Activated T-cell treated with anti-CD3 and anti-CD28 coated beads for 24 hours (primary cell): ENCODE data around the gene ARHGAP28.
"Not testable (repeated sequence)": the region's sequence is repeated elsewhere in the genome, so short reads cannot be mapped to it uniquely, and the experiment has no call there.

Experiments
- DNase-seq: peaks from one replicate; pipeline ENCODE4 v3.0.0-alpha.2; 2020; ENCODE audit warnings: low read depth

ARHGAP28 gene

GRCh38 chr18:6816154-6816553 lies 86.6 kb downstream of the ARHGAP28 start:
- no peak for DNase-seq

GRCh38 chr18:6819332-6819731 lies 89.8 kb downstream of the ARHGAP28 start:
- DNase-seq, result no peak

- no peak for DNase-seq
Measured at GRCh38 chr18:6820314-6820713, 90.8 kb downstream of the ARHGAP28 start.

GRCh38 chr18:6821356-6821755 lies 91.8 kb downstream of the ARHGAP28 start:
- no peak for DNase-seq

- not testable (repeated sequence) for DNase-seq
Measured at GRCh38 chr18:6827161-6827560, 97.6 kb downstream of the ARHGAP28 start.

GRCh38 chr18:6827566-6827965 lies 98.0 kb downstream of the ARHGAP28 start:
- DNase-seq, result not testable (repeated sequence)

- no peak for DNase-seq
Measured at GRCh38 chr18:6830916-6831315, 101.4 kb downstream of the ARHGAP28 start.

GRCh38 chr18:6835345-6835744 lies 105.8 kb downstream of the ARHGAP28 start:
- no peak for DNase-seq

GRCh38 chr18:6836331-6836730 lies 106.8 kb downstream of the ARHGAP28 start:
- DNase-seq, result no peak

GRCh38 chr18:6837904-6838303 lies 108.4 kb downstream of the ARHGAP28 start:
- no peak for DNase-seq

GRCh38 chr18:6842081-6842480 lies 112.6 kb downstream of the ARHGAP28 start:
- DNase-seq, result no peak

- no peak for DNase-seq
Measured at GRCh38 chr18:6843308-6843707, 113.8 kb downstream of the ARHGAP28 start.

GRCh38 chr18:6845521-6845920 lies 116.0 kb downstream of the ARHGAP28 start:
- not testable (repeated sequence) for DNase-seq

GRCh38 chr18:6850396-6850795 lies 120.9 kb downstream of the ARHGAP28 start:
- DNase-seq, result no peak

- no peak for DNase-seq
Measured at GRCh38 chr18:6851480-6851879, 122.0 kb downstream of the ARHGAP28 start.

GRCh38 chr18:6854811-6855210 lies 125.3 kb downstream of the ARHGAP28 start:
- no peak for DNase-seq

- DNase-seq, result no peak
Measured at GRCh38 chr18:6855767-6856166, 126.3 kb downstream of the ARHGAP28 start.

GRCh38 chr18:6857300-6857699 lies 127.8 kb downstream of the ARHGAP28 start:
- DNase-seq, result no peak

- no peak for DNase-seq
Measured at GRCh38 chr18:6859676-6860422, 130.3 kb downstream of the ARHGAP28 start.

GRCh38 chr18:6860804-6861448 lies 131.4 kb downstream of the ARHGAP28 start:
- DNase-seq, result no peak

- DNase-seq, result no peak
Measured at GRCh38 chr18:6865251-6865650, 135.7 kb downstream of the ARHGAP28 start.

GRCh38 chr18:6866552-6867085 lies 137.1 kb downstream of the ARHGAP28 start:
- no peak for DNase-seq

- DNase-seq, result no peak
Measured at GRCh38 chr18:6868033-6868432, 138.5 kb downstream of the ARHGAP28 start.
